Spleen (tissue), 7 donors: ENCODE results near the gene MKLN1.

Source experiments
- CTCF ChIP-seq, 11 experiments: fragments of 200-600 bp in 7 of 11; fragments of 450-650 bp in 4 of 11; sonication (generic) in 4 of 11; IDR thresholded peaks in 8 of 11; conservative IDR thresholded peaks in 3 of 11; 1 replicate in 7 of 11; 2 replicates in 4 of 11; pipeline versions ENCODE4 v1.4.0 to v1.8.0; 2016 to 2021; ENCODE audit warnings: antibody characterized with exemption in 11 of 11, inconsistent platforms in 4 of 11, mild to moderate bottlenecking in 1 of 11
- POLR2A ChIP-seq, 3 donors: fragments of 450-650 bp; IDR thresholded peaks; one replicate each; pipeline ENCODE4 v1.5.1; 2017; ENCODE audit warnings: antibody characterized with exemption in 3 of 3, mild to moderate bottlenecking in 1 of 3
- donor health status: DM: no; HTN: no; CAD: no; lungs with moderate emphysema.
- donor health status: DM: no; HTN: no; CAD: no.
- donor health status: DM: no; HTN: no; CAD: no.

- TF ChIP-seq POLR2A (IDR thresholded peaks at IDR 0.05) = no peak
- TF ChIP-seq CTCF (IDR thresholded peaks at IDR 0.05 in 8 of 11, conservative IDR thresholded peaks at IDR 0.05 in 3 of 11) = no peak
Measured at GRCh38 chr7:131357282-131357880, 29.7 kb downstream of the MKLN1 start.
